HepG2 (cell line): Measurements from ENCODE around the gene TNFSF13. TPM values are rescaled to one million over a fixed set of nuclear protein-coding genes. Genes with fewer than 3 reads are reported as not detected.

Experiments used
- ATAC-seq: fragments of 200-7000 bp; cut with Tn5 transposase; 3 replicates; pipeline ENCODE4 v1.9.1; 2020; ENCODE audit warnings: mild to moderate bottlenecking, moderate library complexity
- BruUV-seq: library from RNA; stranded (reverse); fragments of 400-500 nt; replicated peaks from 2 replicates; lab custom pipeline; 2021; lab: Mats Ljungman, UMichigan
- CTCF ChIA-PET: fragments of 300-600 bp; formaldehyde crosslinking; extraction: SDS; loops from one replicate; lab custom pipeline; 2021; ENCODE audit warnings: low total read pairs, inconsistent platforms, low intra/inter-chr PET ratio; lab: Yijun Ruan, JAX
- POLR2A ChIA-PET: fragments of 350-600 bp; sonication (Branson Sonifier 250); formaldehyde crosslinking; loops from one replicate; lab custom pipeline; 2020; ENCODE audit warnings: antibody characterized with exemption, inconsistent platforms; lab: Yijun Ruan, JAX
- DNase-seq: peaks from one replicate; pipeline ENCODE4 v3.0.0-alpha.2; 2015; ENCODE audit warnings: low spot score
- FAIRE-seq: peaks from 3 replicates; lab custom pipeline; 2011; peaks lifted over from hg19 to GRCh38; lab: Jason Lieb, UNC
- H2AFZ ChIP-seq: one replicate; pipeline ENCODE4 v1.6.1; 2011; ENCODE audit warnings: low read length, inconsistent platforms
- H3K27ac ChIP-seq: fragments of 300-600 bp; 3 replicates; pipeline ENCODE4 v1.8.0; 2011; ENCODE audit warnings: mixed run types, mild to moderate bottlenecking, mixed read lengths, low read length, inconsistent platforms; ENCODE audit not compliant: insufficient read depth; ENCODE audit errors: extremely low read length
- H3K27me3 ChIP-seq, 2 experiments: fragments of 200-600 bp in 1 of 2; 2 replicates in 1 of 2; 3 replicates in 1 of 2; pipeline versions ENCODE4 v1.6.0 to v1.8.0; 2011; ENCODE audit warnings: low read length in 2 of 2, mild to moderate bottlenecking in 2 of 2, moderate library complexity in 2 of 2, inconsistent platforms in 1 of 2; ENCODE audit not compliant: insufficient read depth in 2 of 2, control insufficient read depth in 1 of 2
- H3K36me3 ChIP-seq, 2 experiments: fragments of 200-600 bp in 1 of 2; replicated peaks in 1 of 2; 2 replicates in 1 of 2; 3 replicates in 1 of 2; pipeline versions ENCODE4 v1.5.1 to v1.8.0; 2011; ENCODE audit warnings: low read length in 2 of 2, inconsistent platforms in 1 of 2; ENCODE audit not compliant: insufficient read depth in 2 of 2, control insufficient read depth in 1 of 2
- H3K4me1 ChIP-seq: 2 replicates; pipeline ENCODE4 v1.5.1; 2012; ENCODE audit warnings: low read length, inconsistent platforms; ENCODE audit not compliant: insufficient read depth
- H3K4me2 ChIP-seq: 2 replicates; pipeline ENCODE4 v1.6.0; 2011; ENCODE audit warnings: low read depth, low read length, inconsistent platforms
- H3K4me3 ChIP-seq, 3 experiments: fragments of 200-600 bp in 1 of 3; sonication (generic), shearing (Covaris generic) in 1 of 3; replicated peaks in 1 of 3; 2 replicates each; pipeline ENCODE4 v1.5.1; 2011 to 2016; ENCODE audit warnings: low read length in 3 of 3, inconsistent platforms in 2 of 3, low read depth in 2 of 3, mild to moderate bottlenecking in 2 of 3, control low read depth in 1 of 3, mixed read lengths in 1 of 3; ENCODE audit not compliant: insufficient read depth in 1 of 3
- H3K79me2 ChIP-seq: one replicate; pipeline ENCODE4 v1.6.1; 2011; ENCODE audit warnings: low read length, inconsistent platforms; ENCODE audit not compliant: insufficient read depth
- H3K9ac ChIP-seq: 2 replicates; pipeline ENCODE4 v1.6.0; 2011; ENCODE audit warnings: mild to moderate bottlenecking, low read depth, low read length, inconsistent platforms; ENCODE audit not compliant: insufficient read depth
- H3K9me3 ChIP-seq: 2 replicates; pipeline ENCODE4 v1.5.1; 2012; ENCODE audit warnings: mild to moderate bottlenecking, low read length
- H4K20me1 ChIP-seq: 2 replicates; pipeline ENCODE4 v1.6.0; 2011; ENCODE audit warnings: inconsistent platforms, mild to moderate bottlenecking, low read length, moderate library complexity; ENCODE audit not compliant: insufficient read depth
- BRF2 ChIP-seq: sonication (generic); formaldehyde crosslinking; IDR thresholded peaks from 2 replicates; pipeline ENCODE4 v1.8.1; 2022; ENCODE audit warnings: mild to moderate bottlenecking, missing genetic modification reagents
- FLYWCH1 ChIP-seq: sonication (generic); formaldehyde crosslinking; IDR thresholded peaks from 2 replicates; pipeline ENCODE4 v1.8.1; 2023; ENCODE audit warnings: mild to moderate bottlenecking, missing genetic modification reagents
- HDAC1 ChIP-seq: sonication (generic); formaldehyde crosslinking; IDR thresholded peaks from 2 replicates; pipeline ENCODE4 v1.5.1; 2020; ENCODE audit warnings: mild to moderate bottlenecking, missing genetic modification reagents
- NAIF1 ChIP-seq: sonication (generic); formaldehyde crosslinking; IDR thresholded peaks from 2 replicates; pipeline ENCODE4 v1.5.0; 2020; ENCODE audit warnings: mild to moderate bottlenecking, missing genetic modification reagents, borderline replicate concordance
- SIN3B ChIP-seq: fragments of 150-350 bp; IDR thresholded peaks from 2 replicates; pipeline ENCODE4 v1.6.1; 2014; ENCODE audit warnings: low read length
- ZNF414 ChIP-seq: sonication (generic); formaldehyde crosslinking; IDR thresholded peaks from 2 replicates; pipeline ENCODE4 v1.5.0; 2020; ENCODE audit warnings: missing genetic modification reagents
- ZNF557 ChIP-seq: sonication (generic); formaldehyde crosslinking; IDR thresholded peaks from 2 replicates; pipeline ENCODE4 v1.4.0; 2020; ENCODE audit warnings: missing genetic modification reagents
- ZNF614 ChIP-seq: IDR thresholded peaks from 2 replicates; pipeline ENCODE4 v1.6.1; 2018; ENCODE audit warnings: missing biosample characterization, missing genetic modification reagents, inconsistent platforms, borderline replicate concordance
- WGBS: methylation state at CpG from one replicate; pipeline ENCODE4 v1.1.6; 2017; ENCODE audit warnings: low lambda C conversion rate; 5-methylcytosine and 5-hydroxymethylcytosine counted together
- in situ Hi-C: cut with HindIII; loops from 2 replicates; pipeline ENCODE4 v1.10.0; 2017; ENCODE audit warnings: low pct_unique_long_range_greater_than_20kb; ENCODE audit not compliant: extremely low pct_ligation_motif_present
- intact Hi-C: fragments of 100-400 bp; cut with micrococcal nuclease; formaldehyde crosslinking; loops from one replicate; pipeline ENCODE4 v1.10.0; 2022; ENCODE audit not compliant: unreplicated experiment
- polyA plus RNA-seq, 8 experiments: library from polyadenylated mRNA; depleted of rRNA in 3 of 8; stranded (reverse) in 7 of 8; unstranded in 1 of 8; fragments of >200 nt; fragmentation: Illumina TruSeq in 4 of 8; extraction: Trizol in 4 of 8; gene quantifications; 2 replicates each; pipeline versions ENCODE4 v1.2.1 to v1.2.3, GENCODE V29; 2011 to 2016; ENCODE audit warnings: low read depth in 4 of 8, missing spikeins in 1 of 8, mixed read lengths in 1 of 8; ENCODE audit not compliant: insufficient read depth in 1 of 8
- total RNA-seq, 5 experiments: library from RNA; depleted of rRNA; stranded (reverse); fragments of >200 nt; fragmentation: Illumina TruSeq; extraction: Trizol; gene quantifications; 2 replicates each; pipeline ENCODE4 v1.2.3, GENCODE V29; 2016; ENCODE audit warnings: low read depth in 1 of 5

Gene TNFSF13
- total and polyA plus RNA-seq, 2 of the 13 experiments (the other 11 are each of a cell fraction or from before 2014, with no cell fraction given): 2.5 to 3.3 TPM

DNA sequence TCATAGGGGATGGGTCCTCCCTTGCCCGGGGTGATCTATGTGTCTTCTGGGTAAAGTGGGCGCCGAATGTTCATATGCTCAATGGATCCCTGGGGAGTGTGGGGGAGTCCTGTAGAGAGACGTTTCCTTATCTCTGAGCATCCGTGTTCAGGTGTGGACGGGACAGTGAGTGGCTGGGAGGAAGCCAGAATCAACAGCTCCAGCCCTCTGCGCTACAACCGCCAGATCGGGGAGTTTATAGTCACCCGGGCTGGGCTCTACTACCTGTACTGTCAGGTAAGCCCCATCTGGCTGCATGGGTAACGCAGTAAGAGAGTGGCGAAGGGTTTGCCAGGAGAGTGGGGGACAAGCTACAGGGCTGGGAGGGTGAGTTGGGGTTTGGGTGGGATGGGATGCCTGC, 1.9 kb upstream of the TNFSF13 start:
- ATAC-seq (no peak), DNase-seq (no peak), FAIRE-seq (no peak)
- H3K4me2 ChIP-seq: peak overlapping the region; percentile 91
- peak overlapping the region in 1 of 3 experiments; percentile 92; a peak in 2 of 6 replicates for H3K4me3 ChIP-seq
- in situ Hi-C loops: loop anchor here (5.0 kb wide), 1 partner anchor 44 kb away; no protein-coding TSS in a partner anchor
- H3K4me1 ChIP-seq: peaks cover 58% of the 10 kb centered on the region
- H3K79me2 ChIP-seq: no peaks in the 10 kb centered on the region
- no peak overlapping the region for H3K27ac ChIP-seq
- no peaks in the 10 kb centered on the region; a peak in 1 of 5 replicates for H3K27me3 ChIP-seq
- WGBS: 66% methylated on average over 12 of the region's 12 CpGs
- H3K9ac ChIP-seq: peak overlapping the region; percentile 31; the same call in 1 of the 2 replicates
- CTCF ChIA-PET: no interaction called here
- TF ChIP-seq ZNF414 (CRISPR knock-in tag) (no peak), HDAC1 (CRISPR knock-in tag) (no peak), ZNF614 (CRISPR knock-in tag) (no peak), SIN3B (no peak), FLYWCH1 (CRISPR knock-in tag) (no peak), NAIF1 (CRISPR knock-in tag) (no peak), ZNF557 (0 out of 2 replicates have a peak, but pooled peaks have one; percentile 9), BRF2 (CRISPR knock-in tag) (no peak)
- no TSS peak for BruUV-seq
- no peak overlapping the region for H2AFZ ChIP-seq
- H3K36me3 ChIP-seq: no peaks in the 10 kb centered on the region
- intact Hi-C loops: no loop called here
- H4K20me1 ChIP-seq: no peaks in the 10 kb centered on the region
- POLR2A ChIA-PET: interaction anchor here (0.5 to 4.8 kb wide), 7 partner anchors 8 to 274 kb away, joined by 3 to 33 read pairs (median 3); partner anchors contain the start of genes TMEM256, TNFSF12 and TP53
- no peaks in the 10 kb centered on the region for H3K9me3 ChIP-seq
